HepG2 (cell line): ENCODE measurements around the gene THOC6. TPM values are rescaled to one million over a fixed set of nuclear protein-coding genes. Genes with fewer than 3 reads are reported as not detected.
A peak's percentile ranks its signal among the peaks of the same experiment; 100 is the strongest.

Source experiments
- HNRNPK ChIP-seq: fragments of 200-400 bp; formaldehyde crosslinking; IDR thresholded peaks from 2 replicates; pipeline ENCODE4 v1.6.1; 2018; ENCODE audit warnings: low read length, low read depth, moderate library complexity, mild to moderate bottlenecking; ENCODE audit not compliant: poor library complexity, severe bottlenecking
- JUND ChIP-seq: sonication (generic); formaldehyde crosslinking; IDR thresholded peaks from 2 replicates; pipeline ENCODE4 v1.8.0; 2022; ENCODE audit warnings: mild to moderate bottlenecking, missing genetic modification reagents
- MTF2 ChIP-seq: sonication (generic); formaldehyde crosslinking; IDR thresholded peaks from 2 replicates; pipeline ENCODE4 v1.5.0; 2020; ENCODE audit warnings: missing genetic modification reagents, borderline replicate concordance
- NAIF1 ChIP-seq: sonication (generic); formaldehyde crosslinking; IDR thresholded peaks from 2 replicates; pipeline ENCODE4 v1.5.0; 2020; ENCODE audit warnings: mild to moderate bottlenecking, missing genetic modification reagents, borderline replicate concordance
- NFIB ChIP-seq: sonication (generic); formaldehyde crosslinking; IDR thresholded peaks from 2 replicates; pipeline ENCODE4 v1.9.0; 2021; ENCODE audit warnings: missing genetic modification reagents, mild to moderate bottlenecking, borderline replicate concordance
- NFRKB ChIP-seq: fragments of 450-650 bp; IDR thresholded peaks from 2 replicates; pipeline ENCODE4 v1.6.1; 2017
- POLR2A ChIP-seq, 2 experiments: IDR thresholded peaks; 2 replicates each; pipeline ENCODE4 v1.6.1; 2011; ENCODE audit warnings: low read depth in 2 of 2, low read length in 2 of 2, mild to moderate bottlenecking in 1 of 2, moderate library complexity in 1 of 2; ENCODE audit not compliant: insufficient read depth in 1 of 2
- PRPF4 ChIP-seq: fragments of 200-400 bp; formaldehyde crosslinking; IDR thresholded peaks from 2 replicates; pipeline ENCODE4 v1.6.1; 2016; ENCODE audit warnings: low read length, low read depth; ENCODE audit not compliant: poor library complexity, severe bottlenecking
- SETDB1 ChIP-seq: sonication (generic); formaldehyde crosslinking; IDR thresholded peaks from 2 replicates; pipeline ENCODE4 v1.5.1; 2020; ENCODE audit warnings: missing genetic modification reagents, mild to moderate bottlenecking, borderline replicate concordance
- ZNF546 ChIP-seq: sonication (generic); formaldehyde crosslinking; conservative IDR thresholded peaks from 2 replicates; pipeline ENCODE4 v1.8.1; 2023; ENCODE audit warnings: mild to moderate bottlenecking, missing genetic modification reagents
- ZNF674 ChIP-seq: sonication (generic); formaldehyde crosslinking; IDR thresholded peaks from 2 replicates; pipeline ENCODE4 v1.5.0; 2020; ENCODE audit warnings: low read depth, mild to moderate bottlenecking, missing genetic modification reagents
- ZNF724P ChIP-seq: sonication (generic); formaldehyde crosslinking; IDR thresholded peaks from 2 replicates; pipeline ENCODE4 v1.8.0; 2022; ENCODE audit warnings: missing genetic modification reagents, borderline replicate concordance
- ZNF777 ChIP-seq: sonication (generic); formaldehyde crosslinking; IDR thresholded peaks from 2 replicates; pipeline ENCODE4 v1.4.0; 2020; ENCODE audit warnings: missing genetic modification reagents
- polyA plus RNA-seq, 8 experiments: library from polyadenylated mRNA; depleted of rRNA in 3 of 8; stranded (reverse) in 7 of 8; unstranded in 1 of 8; fragments of >200 nt; fragmentation: Illumina TruSeq in 4 of 8; extraction: Trizol in 4 of 8; gene quantifications; 2 replicates each; pipeline versions ENCODE4 v1.2.1 to v1.2.3, GENCODE V29; 2011 to 2016; ENCODE audit warnings: low read depth in 4 of 8, missing spikeins in 1 of 8, mixed read lengths in 1 of 8; ENCODE audit not compliant: insufficient read depth in 1 of 8
- total RNA-seq, 5 experiments: library from RNA; depleted of rRNA; stranded (reverse); fragments of >200 nt; fragmentation: Illumina TruSeq; extraction: Trizol; gene quantifications; 2 replicates each; pipeline ENCODE4 v1.2.3, GENCODE V29; 2016; ENCODE audit warnings: low read depth in 1 of 5
- TF ChIP-seq, protein P1 (sequence below): sonication (generic); formaldehyde crosslinking; IDR thresholded peaks from 2 replicates; pipeline ENCODE4 v1.9.0; 2021; ENCODE audit warnings: missing genetic modification reagents, borderline replicate concordance
- TF ChIP-seq, protein P2 (sequence below): sonication (generic); formaldehyde crosslinking; IDR thresholded peaks from 2 replicates; pipeline ENCODE4 v1.4.0; 2020; ENCODE audit warnings: missing genetic modification reagents
- TF ChIP-seq, protein P3 (sequence below): sonication (generic); formaldehyde crosslinking; IDR thresholded peaks from 2 replicates; pipeline ENCODE4 v1.5.0; 2020; ENCODE audit warnings: mild to moderate bottlenecking, missing genetic modification reagents, moderate library complexity
- TF ChIP-seq, protein P4 (sequence below): sonication (generic); formaldehyde crosslinking; IDR thresholded peaks from 2 replicates; pipeline ENCODE4 v1.4.0; 2020; ENCODE audit warnings: missing genetic modification reagents
- TF ChIP-seq, protein P5 (sequence below): IDR thresholded peaks from 2 replicates; pipeline ENCODE4 v1.6.1; 2012; ENCODE audit warnings: low read length, improper control_type of control experiment

THOC6 gene
- total and polyA plus RNA-seq, 2 of the 13 experiments (the other 11 are each of a cell fraction or from before 2014, with no cell fraction given) = 32.1 to 37.0 TPM

DNA sequence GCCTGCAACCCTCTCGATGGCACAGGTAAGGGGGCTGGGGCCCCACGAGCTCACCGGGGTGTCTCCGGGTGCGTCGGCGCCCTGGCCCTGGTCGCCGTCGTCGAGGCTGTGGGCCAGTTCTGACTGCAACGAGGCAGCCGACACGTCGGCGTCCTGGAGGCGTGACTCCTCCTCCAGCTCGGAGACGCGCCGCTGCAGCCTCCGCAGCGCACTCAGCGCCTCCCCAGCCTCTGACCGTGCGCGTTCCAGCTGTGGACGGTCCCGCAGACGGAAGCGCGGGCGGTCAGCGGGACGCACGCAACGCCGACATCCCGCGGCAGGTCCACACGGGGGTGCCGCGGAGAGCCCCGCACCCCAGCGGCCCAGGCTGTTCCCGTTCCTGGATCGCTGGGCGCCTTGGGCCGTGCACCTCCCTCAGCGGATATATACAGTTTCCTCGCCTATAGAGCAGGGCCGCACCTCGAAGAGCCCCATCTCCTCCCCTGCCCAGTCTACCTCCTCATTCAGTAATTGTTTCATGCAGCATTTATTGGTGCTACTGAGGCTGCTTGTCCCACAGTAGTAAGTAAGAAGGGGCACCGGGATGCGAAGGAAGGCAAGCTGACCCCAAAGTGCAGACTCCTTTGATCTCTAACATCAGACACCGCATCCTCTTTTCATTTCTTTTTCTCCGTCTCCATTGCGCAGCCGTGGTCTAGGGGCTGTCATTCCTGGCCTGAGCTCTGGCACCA, 5.8 kb downstream of the THOC6 start (continued):
- no peak for TF ChIP-seq PRPF4
- TF ChIP-seq NFRKB = no peak
- no peak for TF ChIP-seq JUND (CRISPR knock-in tag)
- no peak for TF ChIP-seq NAIF1
- peak; percentile 86 for TF ChIP-seq ZNF777
- TF ChIP-seq, protein P1, sequence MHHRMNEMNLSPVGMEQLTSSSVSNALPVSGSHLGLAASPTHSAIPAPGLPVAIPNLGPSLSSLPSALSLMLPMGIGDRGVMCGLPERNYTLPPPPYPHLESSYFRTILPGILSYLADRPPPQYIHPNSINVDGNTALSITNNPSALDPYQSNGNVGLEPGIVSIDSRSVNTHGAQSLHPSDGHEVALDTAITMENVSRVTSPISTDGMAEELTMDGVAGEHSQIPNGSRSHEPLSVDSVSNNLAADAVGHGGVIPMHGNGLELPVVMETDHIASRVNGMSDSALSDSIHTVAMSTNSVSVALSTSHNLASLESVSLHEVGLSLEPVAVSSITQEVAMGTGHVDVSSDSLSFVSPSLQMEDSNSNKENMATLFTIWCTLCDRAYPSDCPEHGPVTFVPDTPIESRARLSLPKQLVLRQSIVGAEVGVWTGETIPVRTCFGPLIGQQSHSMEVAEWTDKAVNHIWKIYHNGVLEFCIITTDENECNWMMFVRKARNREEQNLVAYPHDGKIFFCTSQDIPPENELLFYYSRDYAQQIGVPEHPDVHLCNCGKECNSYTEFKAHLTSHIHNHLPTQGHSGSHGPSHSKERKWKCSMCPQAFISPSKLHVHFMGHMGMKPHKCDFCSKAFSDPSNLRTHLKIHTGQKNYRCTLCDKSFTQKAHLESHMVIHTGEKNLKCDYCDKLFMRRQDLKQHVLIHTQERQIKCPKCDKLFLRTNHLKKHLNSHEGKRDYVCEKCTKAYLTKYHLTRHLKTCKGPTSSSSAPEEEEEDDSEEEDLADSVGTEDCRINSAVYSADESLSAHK (CRISPR knock-in tag) = no peak
- TF ChIP-seq, protein P2, sequence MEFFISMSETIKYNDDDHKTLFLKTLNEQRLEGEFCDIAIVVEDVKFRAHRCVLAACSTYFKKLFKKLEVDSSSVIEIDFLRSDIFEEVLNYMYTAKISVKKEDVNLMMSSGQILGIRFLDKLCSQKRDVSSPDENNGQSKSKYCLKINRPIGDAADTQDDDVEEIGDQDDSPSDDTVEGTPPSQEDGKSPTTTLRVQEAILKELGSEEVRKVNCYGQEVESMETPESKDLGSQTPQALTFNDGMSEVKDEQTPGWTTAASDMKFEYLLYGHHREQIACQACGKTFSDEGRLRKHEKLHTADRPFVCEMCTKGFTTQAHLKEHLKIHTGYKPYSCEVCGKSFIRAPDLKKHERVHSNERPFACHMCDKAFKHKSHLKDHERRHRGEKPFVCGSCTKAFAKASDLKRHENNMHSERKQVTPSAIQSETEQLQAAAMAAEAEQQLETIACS (CRISPR knock-in tag) = peak; percentile 56; the same call in 1 of the 2 replicates
- TF ChIP-seq NFIB (CRISPR knock-in tag) = no peak
- no peak for TF ChIP-seq ZNF674
- TF ChIP-seq, protein P3, sequence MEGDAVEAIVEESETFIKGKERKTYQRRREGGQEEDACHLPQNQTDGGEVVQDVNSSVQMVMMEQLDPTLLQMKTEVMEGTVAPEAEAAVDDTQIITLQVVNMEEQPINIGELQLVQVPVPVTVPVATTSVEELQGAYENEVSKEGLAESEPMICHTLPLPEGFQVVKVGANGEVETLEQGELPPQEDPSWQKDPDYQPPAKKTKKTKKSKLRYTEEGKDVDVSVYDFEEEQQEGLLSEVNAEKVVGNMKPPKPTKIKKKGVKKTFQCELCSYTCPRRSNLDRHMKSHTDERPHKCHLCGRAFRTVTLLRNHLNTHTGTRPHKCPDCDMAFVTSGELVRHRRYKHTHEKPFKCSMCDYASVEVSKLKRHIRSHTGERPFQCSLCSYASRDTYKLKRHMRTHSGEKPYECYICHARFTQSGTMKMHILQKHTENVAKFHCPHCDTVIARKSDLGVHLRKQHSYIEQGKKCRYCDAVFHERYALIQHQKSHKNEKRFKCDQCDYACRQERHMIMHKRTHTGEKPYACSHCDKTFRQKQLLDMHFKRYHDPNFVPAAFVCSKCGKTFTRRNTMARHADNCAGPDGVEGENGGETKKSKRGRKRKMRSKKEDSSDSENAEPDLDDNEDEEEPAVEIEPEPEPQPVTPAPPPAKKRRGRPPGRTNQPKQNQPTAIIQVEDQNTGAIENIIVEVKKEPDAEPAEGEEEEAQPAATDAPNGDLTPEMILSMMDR (CRISPR knock-in tag) = peak; percentile 20; the same call in 1 of the 2 replicates
- TF ChIP-seq ZNF724P (CRISPR knock-in tag) = no peak
- peak; percentile 85; the same call in 1 of the 2 replicates for TF ChIP-seq MTF2
- peak; percentile 14 to 49; a peak in 2 of 4 replicates for TF ChIP-seq POLR2A (IDR thresholded peaks at IDR 0.05; ENCODE audit: insufficient read depth in 1 of 2, low read depth in 2 of 2, low read length in 2 of 2)
- no peak for TF ChIP-seq HNRNPK
- no peak for TF ChIP-seq ZNF546 (CRISPR knock-in tag)
- TF ChIP-seq, protein P4, sequence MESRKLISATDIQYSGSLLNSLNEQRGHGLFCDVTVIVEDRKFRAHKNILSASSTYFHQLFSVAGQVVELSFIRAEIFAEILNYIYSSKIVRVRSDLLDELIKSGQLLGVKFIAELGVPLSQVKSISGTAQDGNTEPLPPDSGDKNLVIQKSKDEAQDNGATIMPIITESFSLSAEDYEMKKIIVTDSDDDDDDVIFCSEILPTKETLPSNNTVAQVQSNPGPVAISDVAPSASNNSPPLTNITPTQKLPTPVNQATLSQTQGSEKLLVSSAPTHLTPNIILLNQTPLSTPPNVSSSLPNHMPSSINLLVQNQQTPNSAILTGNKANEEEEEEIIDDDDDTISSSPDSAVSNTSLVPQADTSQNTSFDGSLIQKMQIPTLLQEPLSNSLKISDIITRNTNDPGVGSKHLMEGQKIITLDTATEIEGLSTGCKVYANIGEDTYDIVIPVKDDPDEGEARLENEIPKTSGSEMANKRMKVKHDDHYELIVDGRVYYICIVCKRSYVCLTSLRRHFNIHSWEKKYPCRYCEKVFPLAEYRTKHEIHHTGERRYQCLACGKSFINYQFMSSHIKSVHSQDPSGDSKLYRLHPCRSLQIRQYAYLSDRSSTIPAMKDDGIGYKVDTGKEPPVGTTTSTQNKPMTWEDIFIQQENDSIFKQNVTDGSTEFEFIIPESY (CRISPR knock-in tag) = no peak
- TF ChIP-seq SETDB1 = no peak
- TF ChIP-seq, protein P5, sequence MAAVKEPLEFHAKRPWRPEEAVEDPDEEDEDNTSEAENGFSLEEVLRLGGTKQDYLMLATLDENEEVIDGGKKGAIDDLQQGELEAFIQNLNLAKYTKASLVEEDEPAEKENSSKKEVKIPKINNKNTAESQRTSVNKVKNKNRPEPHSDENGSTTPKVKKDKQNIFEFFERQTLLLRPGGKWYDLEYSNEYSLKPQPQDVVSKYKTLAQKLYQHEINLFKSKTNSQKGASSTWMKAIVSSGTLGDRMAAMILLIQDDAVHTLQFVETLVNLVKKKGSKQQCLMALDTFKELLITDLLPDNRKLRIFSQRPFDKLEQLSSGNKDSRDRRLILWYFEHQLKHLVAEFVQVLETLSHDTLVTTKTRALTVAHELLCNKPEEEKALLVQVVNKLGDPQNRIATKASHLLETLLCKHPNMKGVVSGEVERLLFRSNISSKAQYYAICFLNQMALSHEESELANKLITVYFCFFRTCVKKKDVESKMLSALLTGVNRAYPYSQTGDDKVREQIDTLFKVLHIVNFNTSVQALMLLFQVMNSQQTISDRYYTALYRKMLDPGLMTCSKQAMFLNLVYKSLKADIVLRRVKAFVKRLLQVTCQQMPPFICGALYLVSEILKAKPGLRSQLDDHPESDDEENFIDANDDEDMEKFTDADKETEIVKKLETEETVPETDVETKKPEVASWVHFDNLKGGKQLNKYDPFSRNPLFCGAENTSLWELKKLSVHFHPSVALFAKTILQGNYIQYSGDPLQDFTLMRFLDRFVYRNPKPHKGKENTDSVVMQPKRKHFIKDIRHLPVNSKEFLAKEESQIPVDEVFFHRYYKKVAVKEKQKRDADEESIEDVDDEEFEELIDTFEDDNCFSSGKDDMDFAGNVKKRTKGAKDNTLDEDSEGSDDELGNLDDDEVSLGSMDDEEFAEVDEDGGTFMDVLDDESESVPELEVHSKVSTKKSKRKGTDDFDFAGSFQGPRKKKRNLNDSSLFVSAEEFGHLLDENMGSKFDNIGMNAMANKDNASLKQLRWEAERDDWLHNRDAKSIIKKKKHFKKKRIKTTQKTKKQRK = no peak
